ENCODE measurements around the gene WASHC3.

Gene WASHC3

GRCh38 chr12:102061096-102061559 lies 663 bp downstream of the WASHC3 start:
- Histone ChIP-seq H3K9me3 (ENCODE audit: severe bottlenecking) (no peaks in the 10 kb centered on the region), H3K27me3 (ENCODE audit: insufficient read depth, poor library complexity, severe bottlenecking) (no peaks in the 10 kb centered on the region), H3K36me3 (ENCODE audit: low read depth) (peaks cover 33% of the 10 kb centered on the region), H3K4me1 (ENCODE audit: insufficient read depth, poor library complexity, severe bottlenecking) (no peaks in the 10 kb centered on the region), H3K4me3 (ENCODE audit: severe bottlenecking) (peak overlapping the region; percentile 74), H3K27ac (ENCODE audit: poor library complexity, severe bottlenecking) (peak overlapping the region; percentile 12)
- DNase-seq (ENCODE audit: low spot score) (no peak), ATAC-seq (ENCODE audit: low read depth) (peak; percentile 14)
- no peak for TF ChIP-seq CTCF (IDR thresholded peaks at IDR 0.05; ENCODE audit: poor library complexity, severe bottlenecking)

- no peak overlapping the region for H3K4me3 ChIP-seq (ENCODE audit: severe bottlenecking)
- no peak for DNase-seq (ENCODE audit: low spot score)
- no peaks in the 10 kb centered on the region for H3K4me1 ChIP-seq (ENCODE audit: insufficient read depth, poor library complexity, severe bottlenecking)
- peaks cover 43% of the 10 kb centered on the region for H3K36me3 ChIP-seq (ENCODE audit: low read depth)
- no peak for TF ChIP-seq CTCF (IDR thresholded peaks at IDR 0.05; ENCODE audit: poor library complexity, severe bottlenecking)
- no peaks in the 10 kb centered on the region for H3K9me3 ChIP-seq (ENCODE audit: severe bottlenecking)
- H3K27me3 ChIP-seq (ENCODE audit: insufficient read depth, poor library complexity, severe bottlenecking), result no peaks in the 10 kb centered on the region
- no peak for ATAC-seq (ENCODE audit: low read depth)
- no peak overlapping the region for H3K27ac ChIP-seq (ENCODE audit: poor library complexity, severe bottlenecking)
These were observed 2.4 kb downstream of the WASHC3 start for GRCh38 chr12:102059343-102059742.

GRCh38 chr12:102054345-102054744 lies 7.4 kb downstream of the WASHC3 start:
- no peak for TF ChIP-seq CTCF (IDR thresholded peaks at IDR 0.05; ENCODE audit: poor library complexity, severe bottlenecking)
- no peak for ATAC-seq (ENCODE audit: low read depth)

GRCh38 chr12:102053062-102053349 lies 8.8 kb downstream of the WASHC3 start:
- H3K36me3 ChIP-seq (ENCODE audit: low read depth), result peaks cover 69% of the 10 kb centered on the region
- ATAC-seq (ENCODE audit: low read depth) (no peak), DNase-seq (ENCODE audit: low spot score) (no peak)
- H3K27ac ChIP-seq (ENCODE audit: poor library complexity, severe bottlenecking), result no peak overlapping the region
- H3K4me3 ChIP-seq (ENCODE audit: severe bottlenecking), result no peak overlapping the region
- no peaks in the 10 kb centered on the region for H3K9me3 ChIP-seq (ENCODE audit: severe bottlenecking)
- no peak for TF ChIP-seq CTCF (IDR thresholded peaks at IDR 0.05; ENCODE audit: poor library complexity, severe bottlenecking)
- no peaks in the 10 kb centered on the region for H3K4me1 ChIP-seq (ENCODE audit: insufficient read depth, poor library complexity, severe bottlenecking)
- no peaks in the 10 kb centered on the region for H3K27me3 ChIP-seq (ENCODE audit: insufficient read depth, poor library complexity, severe bottlenecking)

More at GRCh38 chr12:102054345-102054744, 7.4 kb downstream of the WASHC3 start:
- Histone ChIP-seq H3K9me3 (ENCODE audit: severe bottlenecking) (no peaks in the 10 kb centered on the region), H3K36me3 (ENCODE audit: low read depth) (peaks cover 68% of the 10 kb centered on the region), H3K4me3 (ENCODE audit: severe bottlenecking) (no peak overlapping the region), H3K27me3 (ENCODE audit: insufficient read depth, poor library complexity, severe bottlenecking) (no peaks in the 10 kb centered on the region), H3K27ac (ENCODE audit: poor library complexity, severe bottlenecking) (no peak overlapping the region), H3K4me1 (ENCODE audit: insufficient read depth, poor library complexity, severe bottlenecking) (no peaks in the 10 kb centered on the region)
- no peak for DNase-seq (ENCODE audit: low spot score)

- Histone ChIP-seq H3K4me3 (ENCODE audit: severe bottlenecking) (no peak overlapping the region), H3K9me3 (ENCODE audit: severe bottlenecking) (no peaks in the 10 kb centered on the region), H3K27ac (ENCODE audit: poor library complexity, severe bottlenecking) (no peak overlapping the region), H3K4me1 (ENCODE audit: insufficient read depth, poor library complexity, severe bottlenecking) (no peaks in the 10 kb centered on the region), H3K36me3 (ENCODE audit: low read depth) (peaks cover 69% of the 10 kb centered on the region), H3K27me3 (ENCODE audit: insufficient read depth, poor library complexity, severe bottlenecking) (no peaks in the 10 kb centered on the region)
- ATAC-seq (ENCODE audit: low read depth), result no peak
- DNase-seq (ENCODE audit: low spot score), result no peak
- no peak for TF ChIP-seq CTCF (IDR thresholded peaks at IDR 0.05; ENCODE audit: poor library complexity, severe bottlenecking)
These were observed 9.4 kb downstream of the WASHC3 start for GRCh38 chr12:102052192-102053061.
